GM10248 (cell line): ENCODE measurements around the gene DNAH17.

Experiments used
- CTCF ChIA-PET: fragments of 300-600 bp; sonication (Branson Sonifier 250); formaldehyde crosslinking; extraction: SDS; loops from one replicate; lab custom pipeline; 2021; ENCODE audit warnings: antibody characterized with exemption; lab: Yijun Ruan, JAX
- POLR2A ChIA-PET: fragments of 350-650 bp; sonication (Branson Sonifier 250); formaldehyde crosslinking; extraction: SDS; loops from one replicate; lab custom pipeline; 2020; ENCODE audit warnings: antibody characterized with exemption; lab: Yijun Ruan, JAX
- DNase-seq: peaks from one replicate; pipeline ENCODE4 v3.0.0; 2012; ENCODE audit errors: extremely low spot score
- TF ChIP-seq, protein P1 (sequence below): IDR thresholded peaks from 2 replicates; pipeline ENCODE4 v1.5.1; 2012; ENCODE audit warnings: mild to moderate bottlenecking, low read depth; ENCODE audit errors: extremely low read depth, missing control alignments, control extremely low read depth

DNAH17 gene

DNA sequence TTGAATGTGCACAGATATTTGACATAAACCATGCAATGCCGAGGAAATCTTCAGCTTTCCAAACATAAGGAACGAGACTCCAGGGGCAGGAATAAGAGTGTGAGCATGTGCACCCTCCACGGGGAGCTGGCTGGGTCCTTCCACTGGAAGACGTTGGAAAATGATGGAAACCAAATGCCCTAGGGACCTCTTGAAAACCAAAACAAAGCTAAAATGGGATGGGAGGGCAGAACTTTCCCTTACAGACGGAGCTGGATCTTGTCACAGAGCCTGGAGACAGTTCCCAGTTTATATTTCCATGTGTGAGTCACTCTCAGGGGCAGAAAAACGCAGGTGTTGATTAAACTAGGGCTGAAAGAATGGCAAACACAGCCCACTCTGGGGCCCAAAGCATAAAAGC, 34.4 kb upstream of the DNAH17 start:
- TF ChIP-seq, protein P1, sequence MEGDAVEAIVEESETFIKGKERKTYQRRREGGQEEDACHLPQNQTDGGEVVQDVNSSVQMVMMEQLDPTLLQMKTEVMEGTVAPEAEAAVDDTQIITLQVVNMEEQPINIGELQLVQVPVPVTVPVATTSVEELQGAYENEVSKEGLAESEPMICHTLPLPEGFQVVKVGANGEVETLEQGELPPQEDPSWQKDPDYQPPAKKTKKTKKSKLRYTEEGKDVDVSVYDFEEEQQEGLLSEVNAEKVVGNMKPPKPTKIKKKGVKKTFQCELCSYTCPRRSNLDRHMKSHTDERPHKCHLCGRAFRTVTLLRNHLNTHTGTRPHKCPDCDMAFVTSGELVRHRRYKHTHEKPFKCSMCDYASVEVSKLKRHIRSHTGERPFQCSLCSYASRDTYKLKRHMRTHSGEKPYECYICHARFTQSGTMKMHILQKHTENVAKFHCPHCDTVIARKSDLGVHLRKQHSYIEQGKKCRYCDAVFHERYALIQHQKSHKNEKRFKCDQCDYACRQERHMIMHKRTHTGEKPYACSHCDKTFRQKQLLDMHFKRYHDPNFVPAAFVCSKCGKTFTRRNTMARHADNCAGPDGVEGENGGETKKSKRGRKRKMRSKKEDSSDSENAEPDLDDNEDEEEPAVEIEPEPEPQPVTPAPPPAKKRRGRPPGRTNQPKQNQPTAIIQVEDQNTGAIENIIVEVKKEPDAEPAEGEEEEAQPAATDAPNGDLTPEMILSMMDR = no peak
- ChIA-PET POLR2A (no interaction called here), CTCF (interaction anchor here (0.9 kb wide), 1 partner anchor 75 kb away, joined by 4 read pairs; no protein-coding TSS in a partner anchor)
- no peak for DNase-seq

DNA sequence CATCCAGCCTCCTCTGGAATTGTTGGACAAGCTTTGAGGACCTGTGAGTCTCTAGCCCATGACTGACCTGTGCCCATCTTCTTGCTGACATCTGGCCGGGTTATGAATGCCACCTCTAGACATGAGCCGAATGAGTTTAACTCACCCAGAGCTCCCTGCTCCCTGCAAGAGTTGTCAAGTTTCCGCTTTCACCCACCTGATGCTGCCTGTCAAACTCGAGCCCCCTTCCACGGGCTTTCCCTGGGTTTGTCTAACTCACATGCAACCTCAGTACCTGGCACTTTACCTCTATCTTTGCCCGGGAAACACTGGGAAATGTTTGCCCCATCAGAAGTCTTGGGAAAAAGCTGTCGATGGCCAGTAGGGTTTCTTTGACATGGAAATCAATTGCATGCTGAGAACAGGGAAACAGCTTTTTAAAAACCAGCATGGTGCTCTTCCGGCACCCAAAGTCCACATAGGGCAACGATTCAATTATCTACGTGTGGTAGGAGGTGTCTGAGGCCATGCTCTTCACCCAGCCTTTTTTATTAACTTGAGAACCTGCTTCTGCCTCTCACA, 33.8 kb upstream of the DNAH17 start:
- TF ChIP-seq, protein P1 = no peak
- CTCF ChIA-PET = interaction anchor here (0.9 kb wide), 1 partner anchor 74 kb away, joined by 4 read pairs; no protein-coding TSS in a partner anchor
- POLR2A ChIA-PET = no interaction called here
- DNase-seq = no peak

DNA sequence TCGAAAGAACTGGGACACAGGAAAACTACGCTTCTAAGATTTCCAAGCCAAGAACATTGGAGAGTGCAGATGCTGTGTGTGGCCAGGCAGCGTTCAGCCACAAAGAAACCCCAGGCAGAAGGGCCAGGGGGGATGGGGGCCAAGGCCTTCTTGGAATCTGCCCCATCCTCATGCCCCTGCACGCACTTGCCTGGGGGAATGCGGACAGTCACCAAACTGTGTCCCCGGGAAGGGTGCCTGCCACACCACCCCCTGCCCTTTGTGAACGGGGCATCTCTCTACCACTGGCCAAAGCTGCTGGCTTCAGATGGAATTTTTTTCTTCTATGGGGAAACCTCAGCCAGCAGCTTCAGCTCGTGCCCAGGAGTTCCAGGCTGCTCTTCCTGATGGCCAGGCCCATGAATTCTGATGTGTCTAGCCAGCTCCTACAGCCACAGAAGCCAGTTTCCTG, 32.0 kb upstream of the DNAH17 start:
- TF ChIP-seq, protein P1 = no peak
- DNase-seq = no peak
- ChIA-PET CTCF (no interaction called here), POLR2A (no interaction called here)

DNA sequence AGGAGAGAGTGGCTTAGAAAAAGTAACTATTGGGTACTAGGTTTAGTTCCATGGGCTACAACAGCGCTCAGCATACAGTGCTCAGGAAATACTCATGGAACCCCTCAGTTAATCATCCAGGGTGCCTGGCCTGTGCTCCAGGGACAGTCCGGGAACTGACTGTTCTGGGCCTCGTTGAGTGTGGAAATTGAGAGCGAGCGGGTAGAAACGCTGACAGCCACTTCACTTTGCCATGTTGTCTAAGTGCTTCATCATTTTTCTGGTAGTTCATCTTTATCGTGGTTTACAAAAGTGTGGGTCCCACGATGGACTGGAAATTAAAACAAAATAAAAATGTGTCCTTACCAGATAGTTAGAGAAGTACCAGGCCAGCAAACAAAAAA, 31.6 kb upstream of the DNAH17 start:
- DNase-seq = no peak
- POLR2A ChIA-PET = no interaction called here
- TF ChIP-seq, protein P1 = no peak
- CTCF ChIA-PET = interaction anchor here (1.2 kb wide), 1 partner anchor 17 kb away, joined by 3 read pairs; no protein-coding TSS in a partner anchor

DNA sequence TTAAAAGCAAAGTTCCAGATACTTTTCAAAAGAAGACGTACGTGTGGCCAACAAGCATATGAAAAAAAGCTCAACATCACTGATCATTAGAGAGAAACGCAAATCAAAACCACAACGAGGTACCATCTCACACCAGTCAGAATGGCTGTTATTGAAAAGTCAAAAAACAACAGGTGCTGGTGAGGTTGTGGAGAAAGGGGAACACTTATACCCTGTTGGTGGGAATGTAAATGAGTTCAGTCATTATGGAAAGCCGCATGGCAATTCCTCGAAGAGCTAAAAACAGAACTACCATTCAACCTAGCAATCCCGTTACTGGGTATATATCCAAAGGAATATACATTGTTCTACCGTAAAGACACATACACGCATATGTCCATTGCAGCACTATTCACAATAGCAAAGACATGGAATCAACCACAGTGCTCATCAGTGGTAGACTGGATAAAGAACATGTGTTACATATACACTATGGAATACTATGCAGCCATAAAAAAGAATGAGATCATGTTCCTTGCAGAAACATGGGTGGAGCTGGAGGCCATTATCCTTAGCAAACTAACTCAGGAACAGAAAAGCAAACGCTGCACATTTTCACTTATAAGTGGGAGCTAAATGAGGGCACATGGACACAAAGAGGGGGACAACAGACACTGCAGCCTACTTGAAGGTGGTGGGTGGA, 31.1 kb upstream of the DNAH17 start:
- ChIA-PET CTCF (interaction anchor here (1.2 to 2.9 kb wide), 3 partner anchors 10 to 16 kb away, joined by 3 to 7 read pairs (median 4); no protein-coding TSS in a partner anchor), POLR2A (no interaction called here)
- no peak for DNase-seq
- TF ChIP-seq, protein P1 = no peak

DNA sequence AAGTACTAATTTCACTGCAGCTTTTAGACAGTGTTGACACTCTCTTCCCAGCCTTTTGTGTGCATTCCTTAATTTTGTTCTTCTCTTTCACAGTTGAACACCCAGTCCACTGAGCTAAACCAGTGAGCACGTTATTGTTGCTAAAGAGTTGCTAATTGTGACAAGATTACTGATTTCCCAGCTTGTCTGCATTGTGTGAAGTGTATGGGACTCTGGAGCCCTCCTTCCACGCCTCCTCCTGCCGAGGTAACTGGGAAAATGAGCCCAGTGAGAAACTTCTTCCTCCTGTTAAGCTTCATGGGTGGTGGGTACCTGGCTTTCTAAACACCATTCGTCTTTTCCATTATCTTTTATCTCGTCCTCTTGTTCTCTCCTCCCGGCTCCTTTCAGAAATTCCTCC, 29.8 kb upstream of the DNAH17 start:
- POLR2A ChIA-PET = no interaction called here
- DNase-seq = no peak
- TF ChIP-seq, protein P1 = no peak
- CTCF ChIA-PET = interaction anchor here (1.4 to 2.9 kb wide), 2 partner anchors 9 to 12 kb away, joined by 4 to 7 read pairs; no protein-coding TSS in a partner anchor
